Measurements from ENCODE around the gene STK39.

DNA sequence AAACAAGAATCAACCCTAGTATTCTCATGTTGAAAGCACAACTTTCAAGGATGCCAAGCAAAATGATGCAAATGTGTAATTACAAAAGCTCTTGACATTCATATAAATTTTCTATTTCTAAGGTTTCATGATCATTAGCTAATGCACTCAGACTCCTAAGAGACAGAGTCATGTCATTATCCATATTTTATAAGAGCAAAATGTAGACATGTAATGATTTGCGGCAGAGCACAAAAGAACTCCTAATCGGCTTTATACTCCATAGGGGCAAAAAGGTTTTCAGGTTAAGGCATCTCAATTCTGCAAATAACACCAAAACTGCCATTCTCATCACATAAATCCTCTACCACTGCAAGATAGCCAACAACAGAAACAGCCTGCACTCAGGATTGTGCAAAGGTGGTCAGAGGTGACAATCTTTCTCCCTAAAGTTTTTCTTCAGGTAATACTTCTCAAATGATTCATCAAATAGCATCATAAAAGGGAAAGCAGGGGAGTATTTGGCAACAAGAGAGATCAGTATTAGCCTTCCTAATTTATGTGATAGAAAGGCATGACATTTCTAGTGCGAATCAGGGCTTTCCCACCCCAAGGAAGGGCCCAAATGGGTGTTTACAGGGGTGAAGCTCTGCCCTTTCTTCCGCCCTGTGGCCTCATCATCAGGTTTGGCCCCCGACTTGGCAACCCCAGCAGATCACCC lies 64.7 kb downstream of the STK39 start:
- TF ChIP-seq CHD1 (IDR thresholded peaks at IDR 0.05; ENCODE audit: low read depth, low read length) (no peak), POLR2A (IDR thresholded peaks at IDR 0.05; ENCODE audit: low read depth, low read length) (no peak), RAD21 (IDR thresholded peaks at IDR 0.05; ENCODE audit: low read length) (no peak)
- TF ChIP-seq, protein P1, sequence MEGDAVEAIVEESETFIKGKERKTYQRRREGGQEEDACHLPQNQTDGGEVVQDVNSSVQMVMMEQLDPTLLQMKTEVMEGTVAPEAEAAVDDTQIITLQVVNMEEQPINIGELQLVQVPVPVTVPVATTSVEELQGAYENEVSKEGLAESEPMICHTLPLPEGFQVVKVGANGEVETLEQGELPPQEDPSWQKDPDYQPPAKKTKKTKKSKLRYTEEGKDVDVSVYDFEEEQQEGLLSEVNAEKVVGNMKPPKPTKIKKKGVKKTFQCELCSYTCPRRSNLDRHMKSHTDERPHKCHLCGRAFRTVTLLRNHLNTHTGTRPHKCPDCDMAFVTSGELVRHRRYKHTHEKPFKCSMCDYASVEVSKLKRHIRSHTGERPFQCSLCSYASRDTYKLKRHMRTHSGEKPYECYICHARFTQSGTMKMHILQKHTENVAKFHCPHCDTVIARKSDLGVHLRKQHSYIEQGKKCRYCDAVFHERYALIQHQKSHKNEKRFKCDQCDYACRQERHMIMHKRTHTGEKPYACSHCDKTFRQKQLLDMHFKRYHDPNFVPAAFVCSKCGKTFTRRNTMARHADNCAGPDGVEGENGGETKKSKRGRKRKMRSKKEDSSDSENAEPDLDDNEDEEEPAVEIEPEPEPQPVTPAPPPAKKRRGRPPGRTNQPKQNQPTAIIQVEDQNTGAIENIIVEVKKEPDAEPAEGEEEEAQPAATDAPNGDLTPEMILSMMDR (conservative IDR thresholded peaks at IDR 0.05; ENCODE audit: low read depth, low read length), result no peak
- TF ChIP-seq, protein P2, sequence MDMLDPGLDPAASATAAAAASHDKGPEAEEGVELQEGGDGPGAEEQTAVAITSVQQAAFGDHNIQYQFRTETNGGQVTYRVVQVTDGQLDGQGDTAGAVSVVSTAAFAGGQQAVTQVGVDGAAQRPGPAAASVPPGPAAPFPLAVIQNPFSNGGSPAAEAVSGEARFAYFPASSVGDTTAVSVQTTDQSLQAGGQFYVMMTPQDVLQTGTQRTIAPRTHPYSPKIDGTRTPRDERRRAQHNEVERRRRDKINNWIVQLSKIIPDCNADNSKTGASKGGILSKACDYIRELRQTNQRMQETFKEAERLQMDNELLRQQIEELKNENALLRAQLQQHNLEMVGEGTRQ (IDR thresholded peaks at IDR 0.05; ENCODE audit: low read depth, low read length), result no peak
